NCI-H2029 treated with DMSO at 0.1 percent for 48 hours (cell line): ENCODE measurements around the gene FBXL16.
"Not testable (repeated sequence)": the region's sequence is repeated elsewhere in the genome, so short reads cannot be mapped to it uniquely, and the experiment has no call there.

Source experiments
- DNase-seq: peaks from one replicate; lab custom pipeline; 2025; lab: John Stamatoyannopoulos, UW

FBXL16 gene

GRCh38 chr16:709566-710499 lies 4.2 kb upstream of the FBXL16 start:
- no peak for DNase-seq

- no peak for DNase-seq
These were observed 3.4 kb upstream of the FBXL16 start for GRCh38 chr16:708959-709358.

- no peak for DNase-seq
These were observed 2.4 kb upstream of the FBXL16 start for GRCh38 chr16:708019-708418.

DNA sequence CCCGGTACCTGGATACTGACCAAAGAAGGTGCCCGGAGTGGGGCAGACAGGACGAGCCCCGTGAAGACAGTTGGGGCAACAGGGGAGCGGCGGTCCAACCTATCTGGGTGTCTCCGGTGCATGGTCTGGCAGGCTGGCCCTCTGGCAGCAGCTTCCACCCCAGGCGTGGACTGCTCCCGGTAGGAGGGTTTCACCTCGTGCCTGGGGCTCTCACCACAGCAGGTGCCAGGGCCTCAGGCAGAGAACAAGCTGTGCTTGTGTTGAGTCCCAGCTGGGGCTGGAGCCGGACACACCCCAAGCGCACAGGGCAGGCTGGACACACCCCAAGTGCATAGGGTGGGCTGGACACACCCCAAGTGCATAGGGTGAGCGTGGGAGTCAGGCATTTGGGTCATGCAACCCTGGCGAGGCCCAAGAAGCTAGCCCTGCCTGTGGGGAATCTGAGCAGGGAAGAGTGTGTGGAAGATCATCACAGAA lies 1.5 kb upstream of the FBXL16 start:
- no peak for DNase-seq

GRCh38 chr16:706189-707061 lies 824 bp upstream of the FBXL16 start:
- no peak for DNase-seq

DNA sequence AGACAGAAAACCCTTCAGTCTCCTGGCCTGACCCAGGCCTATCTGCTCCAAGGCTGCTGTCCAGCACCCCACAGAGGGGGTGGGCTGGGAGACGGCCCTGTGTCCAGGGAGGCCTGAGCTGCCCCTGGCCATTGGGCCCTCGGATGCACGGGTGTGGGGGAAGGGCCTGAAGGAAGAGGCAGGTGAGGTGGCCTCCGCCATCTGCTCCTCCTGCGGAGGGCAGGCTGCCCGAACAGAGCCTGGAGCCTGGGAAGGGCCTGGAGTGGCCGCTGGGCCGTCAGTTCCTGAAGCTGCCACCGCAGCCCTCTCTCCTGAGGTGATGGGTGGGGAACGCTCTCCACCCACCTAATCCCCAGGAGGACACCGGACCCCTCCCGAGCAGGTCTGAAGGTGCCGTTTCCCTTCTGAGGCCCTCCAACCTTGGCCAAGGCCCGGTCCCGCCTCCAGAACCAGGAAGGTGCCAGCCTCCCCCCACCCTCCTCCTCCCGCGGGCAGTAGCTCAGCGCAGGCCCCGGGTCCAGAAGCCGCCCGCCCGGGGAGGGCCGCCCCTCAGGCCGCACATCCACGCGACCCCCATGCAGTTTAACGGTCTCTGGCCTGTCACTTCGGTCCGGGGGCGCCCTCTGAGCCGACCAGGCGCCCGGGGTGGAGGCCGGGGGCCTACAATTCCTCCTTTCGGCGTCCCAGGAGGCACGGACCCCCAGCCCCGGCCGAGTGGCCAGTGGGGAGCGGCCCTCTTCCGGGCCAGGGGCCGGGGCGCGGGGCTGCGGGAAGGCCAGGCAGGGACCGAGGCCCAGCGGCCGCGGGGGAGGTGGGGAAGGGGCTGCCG lies 835 bp downstream of the FBXL16 start:
- DNase-seq: no peak

DNA sequence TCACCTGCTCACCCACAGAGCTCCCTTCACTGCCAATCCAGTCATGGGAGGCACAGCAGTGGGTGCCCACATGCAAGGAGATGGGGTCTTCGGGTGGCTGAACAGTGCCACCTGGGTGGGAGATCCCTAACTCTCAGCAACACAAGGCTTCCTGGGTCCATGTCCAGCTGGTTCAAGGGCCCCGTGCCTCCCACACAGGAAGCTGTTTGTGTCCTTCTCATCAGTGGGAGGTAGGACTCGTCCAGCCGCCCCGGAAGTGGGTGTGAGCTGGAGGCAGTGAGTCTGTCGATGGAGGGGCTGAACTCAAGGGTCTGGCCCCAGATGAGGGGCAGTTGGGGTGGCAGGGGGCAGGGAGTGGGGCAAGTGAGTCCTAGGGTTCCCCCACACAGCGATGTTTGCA lies 1.6 kb downstream of the FBXL16 start:
- no peak for DNase-seq

- DNase-seq: no peak
These were observed 2.2 kb downstream of the FBXL16 start for GRCh38 chr16:703406-703805.

GRCh38 chr16:702341-702740 lies 3.3 kb downstream of the FBXL16 start:
- no peak for DNase-seq

GRCh38 chr16:700684-701584 lies 4.7 kb downstream of the FBXL16 start:
- DNase-seq: no peak

- DNase-seq: no peak
These were observed 6.5 kb downstream of the FBXL16 start for GRCh38 chr16:698911-699671.

DNA sequence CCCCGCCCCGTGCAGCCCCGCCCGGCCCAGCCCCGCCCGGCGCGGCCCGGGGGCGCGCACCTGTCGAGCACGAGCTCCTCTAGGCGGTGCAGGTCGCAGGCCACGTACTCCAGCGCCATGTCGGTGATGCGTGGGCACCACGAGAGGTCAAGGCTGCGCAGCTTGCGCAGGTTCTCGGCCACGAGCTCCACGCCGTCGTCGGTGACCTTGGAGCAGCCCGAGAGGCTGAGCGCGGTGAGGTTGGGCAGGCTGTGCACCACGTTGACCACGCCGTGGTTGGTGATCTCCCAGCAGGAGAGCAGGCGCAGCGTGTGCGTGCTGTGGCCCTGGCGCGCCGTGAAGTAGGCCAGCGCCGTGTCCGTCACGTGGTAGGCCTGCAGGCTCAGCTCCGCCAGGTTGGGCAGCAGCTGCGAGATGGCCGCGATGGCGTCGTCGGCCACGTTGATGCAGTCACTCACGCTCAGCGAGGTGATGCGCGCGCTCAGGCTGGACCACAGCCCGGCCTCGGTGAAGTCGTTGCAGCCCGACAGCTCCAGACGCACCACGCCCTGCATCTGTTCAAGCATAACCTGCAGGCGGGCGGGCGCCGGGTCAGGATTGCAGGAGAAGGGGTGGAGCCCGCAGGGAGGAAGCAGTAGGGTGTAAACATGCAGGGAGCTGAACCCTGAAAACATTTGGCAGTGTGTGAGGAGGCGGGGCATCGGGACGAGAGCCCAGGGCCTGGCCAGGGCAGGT lies 10.1 kb downstream of the FBXL16 start:
- DNase-seq: peak; percentile 68

DNA sequence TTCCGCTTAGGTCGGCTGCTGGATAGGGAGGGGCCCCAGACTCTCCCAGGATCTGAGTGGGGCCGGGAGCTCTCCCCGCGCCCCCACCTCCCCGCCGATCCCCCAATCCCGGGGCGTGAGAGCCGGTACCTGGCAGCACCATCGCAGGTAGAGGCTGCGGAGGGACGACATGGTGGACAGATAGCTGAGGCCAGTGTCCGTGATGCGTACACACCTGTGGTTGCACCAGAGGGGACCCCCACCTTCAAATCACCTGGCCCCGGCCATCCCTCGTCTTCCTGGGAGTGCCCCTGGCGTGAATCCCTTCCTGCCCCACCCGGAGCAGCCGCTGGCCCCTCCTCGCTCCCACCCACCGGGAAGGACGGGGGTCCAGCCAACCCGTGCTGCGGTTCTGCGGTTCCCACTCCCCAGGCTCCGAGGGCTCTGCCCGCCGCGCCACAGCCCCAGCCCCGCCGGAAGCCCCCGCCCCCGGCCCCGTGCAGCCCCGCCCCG lies 10.7 kb downstream of the FBXL16 start:
- DNase-seq: no peak

GRCh38 chr16:694187-694862 lies 11.3 kb downstream of the FBXL16 start:
- no peak for DNase-seq

- no peak for DNase-seq
These were observed 11.8 kb downstream of the FBXL16 start for GRCh38 chr16:693766-694165.

- no peak for DNase-seq
These were observed 12.2 kb downstream of the FBXL16 start for GRCh38 chr16:693364-693763.

DNA sequence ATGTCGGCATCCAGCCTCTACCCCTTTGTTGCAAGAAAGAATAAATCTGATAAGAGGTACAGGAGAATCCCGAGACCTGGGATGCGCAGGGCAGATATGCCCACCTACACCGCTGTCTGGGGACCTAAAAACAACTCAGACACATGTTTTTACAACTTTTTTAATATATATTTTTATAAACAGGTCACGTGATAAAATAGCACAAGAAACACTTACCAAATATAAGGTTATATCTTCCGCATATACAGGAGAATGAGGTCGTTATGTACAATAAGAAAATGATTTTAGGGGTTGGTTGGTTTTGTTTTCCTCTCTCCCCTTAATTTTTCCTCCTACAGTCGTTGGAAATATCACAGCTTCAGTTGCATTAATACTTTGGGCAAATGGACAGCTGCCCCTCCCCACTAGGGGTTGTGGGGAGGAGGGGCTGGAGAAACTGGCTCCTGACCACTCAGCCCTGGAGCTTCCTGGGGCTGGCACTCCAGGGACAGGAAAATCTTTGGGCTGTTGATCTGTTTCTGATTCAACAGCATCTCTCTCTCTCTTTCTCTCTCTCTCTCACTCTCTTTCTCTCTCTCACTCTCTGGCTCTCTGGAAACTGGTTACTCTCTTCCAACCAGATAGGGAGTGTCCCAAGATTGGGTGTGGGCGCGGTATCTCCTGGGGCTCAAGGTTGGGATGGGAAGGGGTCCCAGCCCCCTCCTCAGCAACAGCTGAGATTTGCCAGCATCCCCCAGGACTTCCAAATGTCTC lies 13.1 kb downstream of the FBXL16 start:
- DNase-seq: no peak

DNA sequence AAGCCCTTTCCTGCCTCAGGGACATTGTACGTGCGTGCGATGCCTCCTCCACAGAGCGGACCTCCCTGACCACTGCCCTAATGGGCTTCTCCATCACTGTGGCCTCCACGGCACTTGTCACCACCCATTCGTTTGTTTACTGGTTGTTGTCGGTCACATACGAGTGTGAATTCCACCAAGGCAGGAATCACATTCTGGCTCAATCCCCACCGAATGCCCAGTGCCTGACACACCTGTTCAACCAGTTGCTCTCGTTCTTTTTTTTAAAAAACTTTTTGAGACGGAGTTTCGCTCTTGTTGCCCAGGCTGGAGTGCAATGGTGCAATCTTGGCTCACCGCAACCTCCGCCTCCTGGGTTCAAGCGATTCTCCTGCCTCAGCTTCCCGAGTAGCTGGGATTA lies 14.4 kb downstream of the FBXL16 start:
- DNase-seq: not testable (repeated sequence)
